ENCODE data around the gene LRRC26.
"Not testable (repeated sequence)": the region's sequence is repeated elsewhere in the genome, so short reads cannot be mapped to it uniquely, and the experiment has no call there.

LRRC26 gene

GRCh38 chr9:137129456-137130175 lies 40.2 kb downstream of the LRRC26 start:
- peak overlapping the region; percentile 58 for H3K9ac ChIP-seq (ENCODE audit: low read length)
- H3K27ac ChIP-seq (ENCODE audit: low read length), result no peak overlapping the region
- peak overlapping the region; percentile 72 for H3K4me3 ChIP-seq (ENCODE audit: low read length)
- H3K9me3 ChIP-seq (ENCODE audit: control insufficient read depth, low read depth, low read length), result no peaks in the 10 kb centered on the region
- H3K4me1 ChIP-seq (ENCODE audit: control insufficient read depth, low read depth, low read length), result peaks cover 5% of the 10 kb centered on the region
- H3K36me3 ChIP-seq (ENCODE audit: control insufficient read depth, low read depth, low read length), result no peaks in the 10 kb centered on the region
- H3K27me3 ChIP-seq (ENCODE audit: control insufficient read depth, insufficient read depth, low read length), result peaks cover 35% of the 10 kb centered on the region

- H3K4me1 ChIP-seq (ENCODE audit: control insufficient read depth, low read depth, low read length), result peaks cover 5% of the 10 kb centered on the region
- H3K27ac ChIP-seq (ENCODE audit: low read length), result no peak overlapping the region
Measured at GRCh38 chr9:137128862-137129455, 40.9 kb downstream of the LRRC26 start.

DNA sequence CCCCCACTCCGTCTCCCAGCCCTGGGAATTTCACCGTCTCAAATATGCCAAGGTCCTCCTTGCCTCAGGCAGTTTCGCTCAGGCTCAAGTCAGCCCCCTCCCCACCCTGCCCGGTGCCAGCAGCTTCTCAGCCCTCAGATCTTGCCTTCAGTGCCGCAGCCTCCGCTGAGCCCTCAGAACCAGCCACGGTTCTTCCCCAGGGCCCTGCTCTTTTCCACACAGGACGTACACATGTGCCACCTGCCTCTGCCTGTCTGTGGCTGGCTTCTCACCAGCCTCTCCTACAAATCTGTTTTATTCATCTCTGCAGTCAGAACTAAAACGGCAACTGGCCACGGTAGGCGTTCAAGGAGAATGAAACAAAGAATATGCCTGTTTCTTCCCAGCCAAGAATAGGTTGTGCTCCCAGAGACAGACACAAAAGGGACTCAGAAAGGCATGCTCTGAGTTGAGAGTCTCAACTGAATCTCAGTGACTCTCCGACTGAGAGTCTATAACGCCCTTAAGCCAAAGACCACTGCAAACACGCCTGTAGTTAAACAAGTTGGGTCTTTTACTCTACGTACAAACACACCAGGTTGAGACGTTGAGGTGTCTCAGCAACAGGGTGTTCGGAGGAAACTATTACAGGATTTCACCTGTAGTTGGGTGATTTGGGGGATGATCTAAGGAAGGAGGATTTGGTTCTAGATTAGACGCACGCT lies 41.5 kb downstream of the LRRC26 start:
- Histone ChIP-seq H3K27me3 (ENCODE audit: control insufficient read depth, insufficient read depth, low read length) (peaks cover 34% of the 10 kb centered on the region), H3K36me3 (ENCODE audit: control insufficient read depth, low read depth, low read length) (no peaks in the 10 kb centered on the region), H3K27ac (ENCODE audit: low read length) (no peak overlapping the region), H3K9me3 (ENCODE audit: control insufficient read depth, low read depth, low read length) (no peaks in the 10 kb centered on the region), H3K4me3 (ENCODE audit: low read length) (peak overlapping the region; percentile 72), H3K9ac (ENCODE audit: low read length) (peak overlapping the region; percentile 58), H3K4me1 (ENCODE audit: control insufficient read depth, low read depth, low read length) (peaks cover 5% of the 10 kb centered on the region)

More at GRCh38 chr9:137128862-137129455, 40.9 kb downstream of the LRRC26 start:
- Histone ChIP-seq H3K9me3 (ENCODE audit: control insufficient read depth, low read depth, low read length) (no peaks in the 10 kb centered on the region), H3K9ac (ENCODE audit: low read length) (peak overlapping the region; percentile 58), H3K36me3 (ENCODE audit: control insufficient read depth, low read depth, low read length) (no peaks in the 10 kb centered on the region), H3K4me3 (ENCODE audit: low read length) (peak overlapping the region; percentile 72), H3K27me3 (ENCODE audit: control insufficient read depth, insufficient read depth, low read length) (peaks cover 35% of the 10 kb centered on the region)

- no peaks in the 10 kb centered on the region for H3K36me3 ChIP-seq (ENCODE audit: control insufficient read depth, low read depth, low read length)
- H3K27ac ChIP-seq (ENCODE audit: low read length), result no peak overlapping the region
- peaks cover 28% of the 10 kb centered on the region for H3K27me3 ChIP-seq (ENCODE audit: control insufficient read depth, insufficient read depth, low read length)
- no peak overlapping the region for H3K9ac ChIP-seq (ENCODE audit: low read length)
- H3K4me3 ChIP-seq (ENCODE audit: low read length), result no peak overlapping the region
- H3K9me3 ChIP-seq (ENCODE audit: control insufficient read depth, low read depth, low read length), result no peaks in the 10 kb centered on the region
- H3K4me1 ChIP-seq (ENCODE audit: control insufficient read depth, low read depth, low read length), result peaks cover 5% of the 10 kb centered on the region
Measured at GRCh38 chr9:137127301-137128157, 42.3 kb downstream of the LRRC26 start.

- H3K9me3 ChIP-seq (ENCODE audit: control insufficient read depth, low read depth, low read length), result no peaks in the 10 kb centered on the region
- no peaks in the 10 kb centered on the region for H3K36me3 ChIP-seq (ENCODE audit: control insufficient read depth, low read depth, low read length)
- H3K4me3 ChIP-seq (ENCODE audit: low read length), result no peak overlapping the region
- H3K27me3 ChIP-seq (ENCODE audit: control insufficient read depth, insufficient read depth, low read length), result peaks cover 23% of the 10 kb centered on the region
- H3K27ac ChIP-seq (ENCODE audit: low read length), result no peak overlapping the region
- no peak overlapping the region for H3K9ac ChIP-seq (ENCODE audit: low read length)
- H3K4me1 ChIP-seq (ENCODE audit: control insufficient read depth, low read depth, low read length), result peaks cover 5% of the 10 kb centered on the region
Measured at GRCh38 chr9:137126786-137127185, 43.1 kb downstream of the LRRC26 start.

DNA sequence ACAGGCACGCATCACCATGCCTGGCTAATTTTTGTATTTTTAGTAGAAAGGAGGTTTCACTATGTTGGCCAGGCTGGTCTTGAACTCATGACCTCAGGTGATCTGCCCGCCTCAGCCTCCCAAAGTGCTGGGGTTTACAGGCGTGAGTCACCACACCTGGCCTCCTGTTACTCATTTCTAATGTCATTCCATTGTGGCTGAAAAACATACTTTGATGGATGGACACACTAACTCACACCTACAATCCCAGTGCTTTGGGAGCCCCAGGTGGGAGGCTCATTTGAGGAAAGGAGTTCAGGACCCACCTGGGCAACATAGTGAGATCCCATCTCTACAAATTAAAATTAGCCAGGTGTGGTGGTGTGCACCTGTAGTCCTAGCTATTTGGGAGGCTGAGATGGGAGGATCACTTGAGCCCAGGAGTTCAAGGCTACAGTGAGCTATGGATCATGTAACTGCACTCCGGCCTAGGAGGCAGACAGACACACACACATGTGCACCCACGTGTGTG lies 45.8 kb downstream of the LRRC26 start:
- H3K4me1 ChIP-seq (ENCODE audit: control insufficient read depth, low read depth, low read length); H3K9me3 ChIP-seq (ENCODE audit: control insufficient read depth, low read depth, low read length); H3K4me3 ChIP-seq (ENCODE audit: low read length); H3K36me3 ChIP-seq (ENCODE audit: control insufficient read depth, low read depth, low read length); H3K27ac ChIP-seq (ENCODE audit: low read length); H3K27me3 ChIP-seq (ENCODE audit: control insufficient read depth, insufficient read depth, low read length); H3K9ac ChIP-seq (ENCODE audit: low read length): not testable (repeated sequence)

GRCh38 chr9:137123468-137123837 lies 46.4 kb downstream of the LRRC26 start:
- Histone ChIP-seq H3K4me3 (ENCODE audit: low read length) (no peak overlapping the region), H3K36me3 (ENCODE audit: control insufficient read depth, low read depth, low read length) (no peaks in the 10 kb centered on the region), H3K4me1 (ENCODE audit: control insufficient read depth, low read depth, low read length) (peaks cover under 1% of the 10 kb centered on the region), H3K27me3 (ENCODE audit: control insufficient read depth, insufficient read depth, low read length) (peaks cover 2% of the 10 kb centered on the region), H3K9ac (ENCODE audit: low read length) (no peak overlapping the region), H3K9me3 (ENCODE audit: control insufficient read depth, low read depth, low read length) (no peaks in the 10 kb centered on the region), H3K27ac (ENCODE audit: low read length) (no peak overlapping the region)

DNA sequence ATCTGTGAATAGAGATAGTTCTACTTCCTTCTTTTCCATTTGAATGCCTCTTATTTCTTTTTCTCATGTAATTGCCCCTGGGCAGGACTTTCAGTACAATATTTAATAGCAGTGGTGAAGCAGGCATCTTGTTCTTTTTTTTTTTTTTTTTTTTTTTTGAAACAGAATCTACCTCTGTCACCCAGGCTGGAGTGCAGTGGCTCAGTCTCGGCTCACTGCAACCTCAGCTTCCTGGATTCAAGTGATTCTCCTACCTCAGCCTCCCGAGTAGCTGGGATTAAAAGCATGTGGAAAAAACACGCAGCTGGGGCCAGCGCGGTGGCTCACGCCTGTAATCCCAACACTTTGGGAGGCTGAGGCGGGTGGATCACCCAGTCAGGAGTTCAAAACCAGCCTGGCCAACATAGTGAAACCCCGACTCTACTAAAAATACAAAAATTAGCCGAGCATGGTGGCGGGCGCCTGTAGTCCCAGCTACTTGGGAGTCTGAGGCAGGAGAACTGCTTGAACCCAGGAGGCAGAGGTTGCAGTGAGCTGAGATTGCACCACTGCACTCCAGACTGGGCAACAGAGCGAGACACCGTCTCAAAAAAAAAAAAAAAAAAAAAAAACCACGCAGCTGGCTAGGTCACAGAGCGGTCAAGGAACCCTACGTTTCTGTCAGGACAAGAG lies 46.9 kb downstream of the LRRC26 start:
- H3K27me3 ChIP-seq (ENCODE audit: control insufficient read depth, insufficient read depth, low read length); H3K4me1 ChIP-seq (ENCODE audit: control insufficient read depth, low read depth, low read length); H3K9ac ChIP-seq (ENCODE audit: low read length); H3K4me3 ChIP-seq (ENCODE audit: low read length); H3K27ac ChIP-seq (ENCODE audit: low read length); H3K36me3 ChIP-seq (ENCODE audit: control insufficient read depth, low read depth, low read length); H3K9me3 ChIP-seq (ENCODE audit: control insufficient read depth, low read depth, low read length): not testable (repeated sequence)

DNA sequence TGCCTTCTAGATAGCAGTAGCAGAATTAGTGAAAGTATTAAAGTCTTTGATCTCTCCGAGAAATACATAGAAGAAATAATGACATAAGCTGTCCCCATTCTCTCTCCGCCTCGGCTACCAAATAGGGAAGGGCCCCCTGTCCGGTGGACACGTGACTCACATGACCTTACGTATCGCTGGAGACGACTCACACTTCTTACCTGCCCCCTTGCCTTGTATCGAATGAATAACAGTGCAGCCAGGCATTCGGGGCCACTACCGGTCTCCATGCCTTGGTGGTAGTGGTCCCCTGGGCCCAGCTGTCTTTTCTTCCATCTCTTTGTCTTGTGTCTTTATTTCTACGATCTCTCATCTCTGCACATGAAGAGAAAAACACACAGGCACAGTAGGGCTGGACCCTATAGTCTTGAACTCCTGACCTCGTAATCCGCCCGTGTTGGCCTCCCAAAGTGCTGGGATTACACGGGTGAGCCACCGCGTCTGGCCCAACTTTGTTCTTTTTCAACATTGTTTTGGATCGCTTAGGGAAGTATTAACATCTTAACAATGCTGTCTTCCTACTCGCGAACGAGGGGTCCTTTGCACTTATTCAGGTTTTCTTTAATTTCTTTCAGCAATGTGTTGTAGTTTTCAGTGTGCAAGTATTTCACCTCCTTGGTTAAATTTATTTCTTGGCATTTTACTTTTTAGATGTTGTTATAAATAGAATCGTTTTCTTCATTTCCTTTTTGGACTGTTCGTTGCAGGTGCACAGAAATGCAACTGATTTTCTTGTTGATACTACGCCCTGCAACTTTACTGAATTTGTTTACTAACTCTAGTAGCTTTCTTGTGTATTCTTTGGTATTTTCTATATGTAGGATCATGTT lies 47.7 kb downstream of the LRRC26 start:
- not testable (repeated sequence) for H3K9ac ChIP-seq (ENCODE audit: low read length); H3K27me3 ChIP-seq (ENCODE audit: control insufficient read depth, insufficient read depth, low read length); H3K9me3 ChIP-seq (ENCODE audit: control insufficient read depth, low read depth, low read length); H3K4me1 ChIP-seq (ENCODE audit: control insufficient read depth, low read depth, low read length); H3K27ac ChIP-seq (ENCODE audit: low read length); H3K36me3 ChIP-seq (ENCODE audit: control insufficient read depth, low read depth, low read length); H3K4me3 ChIP-seq (ENCODE audit: low read length)

Measured in iPS-18a (cell line).